Esophagus squamous epithelium (tissue), 5 donors: ENCODE data around the gene WWOX. TPM values are rescaled to one million over a fixed set of nuclear protein-coding genes. Genes with fewer than 3 reads are reported as not detected.

Experiments
- DNase-seq: peaks from one replicate; lab custom pipeline; 2025; lab: John Stamatoyannopoulos, UW
- H3K27ac ChIP-seq, 4 donors: fragments of 200-600 bp; sonication (generic); one replicate each; pipeline ENCODE4 v1.5.1; 2016 to 2019; ENCODE audit warnings: mild to moderate bottlenecking in 1 of 4
- H3K27me3 ChIP-seq, 4 donors: fragments of 200-600 bp; sonication (generic); 1 replicate in 3 of 4; 2 replicates in 1 of 4; pipeline versions ENCODE4 v1.5.1 to v1.6.0; 2017 to 2021; ENCODE audit warnings: antibody characterized with exemption in 1 of 4
- H3K36me3 ChIP-seq, 3 donors: fragments of 200-600 bp; sonication (generic); one replicate each; pipeline ENCODE4 v1.5.1; 2016 to 2019
- H3K4me1 ChIP-seq, 3 donors: fragments of 200-600 bp; sonication (generic); one replicate each; pipeline ENCODE4 v1.5.1; 2017 to 2019
- H3K4me3 ChIP-seq, 4 donors: fragments of 200-600 bp; sonication (generic); 1 replicate in 3 of 4; 2 replicates in 1 of 4; pipeline ENCODE4 v1.5.1; 2016 to 2019; ENCODE audit warnings: mild to moderate bottlenecking in 2 of 4, moderate library complexity in 1 of 4
- H3K9me3 ChIP-seq, 3 donors: fragments of 200-600 bp; sonication (generic); one replicate each; pipeline ENCODE4 v1.5.1; 2016 to 2019
- POLR2A ChIP-seq, 4 donors: fragments of 450-650 bp; IDR thresholded peaks; one replicate each; pipeline ENCODE4 v1.6.1; 2017; ENCODE audit warnings: antibody characterized with exemption in 4 of 4, mild to moderate bottlenecking in 4 of 4, moderate library complexity in 3 of 4
- WGBS, 2 donors: methylation state at CpG; one replicate each; pipeline ENCODE4 v1.1.5; 2018; 5-methylcytosine and 5-hydroxymethylcytosine counted together
- intact Hi-C: fragments of 100-400 bp; cut with DNase I; formaldehyde crosslinking; loops from one replicate; pipeline ENCODE4 v1.15.0; 2022
- total RNA-seq, 4 donors: library from RNA; depleted of rRNA; stranded (reverse); fragments of >200 nt; gene quantifications; one replicate each; pipeline ENCODE4 v1.1.0, GENCODE V29; 2016
- TF ChIP-seq, protein P1 (sequence below), 6 experiments: fragments of 450-650 bp in 4 of 6; fragments of 200-600 bp in 2 of 6; sonication (generic) in 2 of 6; IDR thresholded peaks; one replicate each; pipeline ENCODE4 v1.5.1; 2016 to 2019; ENCODE audit warnings: antibody characterized with exemption in 6 of 6, mild to moderate bottlenecking in 4 of 6, moderate library complexity in 4 of 6
- donor health status: DM: yes; HTN: yes; CAD: no.

WWOX gene
- total RNA-seq, 4 donors from 2014 or later, result 20.9 to 31.1 (median 27.5) TPM

DNA sequence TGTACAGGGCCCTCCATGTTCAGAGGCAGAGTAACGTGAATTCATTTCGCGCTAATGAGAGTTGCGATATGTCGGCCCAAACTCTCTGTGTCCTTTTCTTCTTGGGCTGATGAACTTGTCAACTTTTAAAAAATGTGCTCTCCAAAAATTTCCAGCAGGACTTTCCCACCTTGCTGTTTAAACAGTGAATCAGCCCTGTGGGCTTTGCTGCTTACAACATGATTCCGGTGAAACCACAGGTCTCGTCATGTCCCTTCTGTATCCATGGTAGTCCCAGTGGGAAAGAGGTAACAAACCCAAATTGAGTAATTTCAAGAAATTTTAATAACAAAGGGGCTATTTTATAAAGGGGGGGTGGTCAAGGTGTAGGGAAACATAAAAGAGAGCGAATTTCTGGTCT lies 888.2 kb downstream of the WWOX start:
- 26 to 49% methylated on average over 8 of the region's 8 CpGs for WGBS, 2 donors

DNA sequence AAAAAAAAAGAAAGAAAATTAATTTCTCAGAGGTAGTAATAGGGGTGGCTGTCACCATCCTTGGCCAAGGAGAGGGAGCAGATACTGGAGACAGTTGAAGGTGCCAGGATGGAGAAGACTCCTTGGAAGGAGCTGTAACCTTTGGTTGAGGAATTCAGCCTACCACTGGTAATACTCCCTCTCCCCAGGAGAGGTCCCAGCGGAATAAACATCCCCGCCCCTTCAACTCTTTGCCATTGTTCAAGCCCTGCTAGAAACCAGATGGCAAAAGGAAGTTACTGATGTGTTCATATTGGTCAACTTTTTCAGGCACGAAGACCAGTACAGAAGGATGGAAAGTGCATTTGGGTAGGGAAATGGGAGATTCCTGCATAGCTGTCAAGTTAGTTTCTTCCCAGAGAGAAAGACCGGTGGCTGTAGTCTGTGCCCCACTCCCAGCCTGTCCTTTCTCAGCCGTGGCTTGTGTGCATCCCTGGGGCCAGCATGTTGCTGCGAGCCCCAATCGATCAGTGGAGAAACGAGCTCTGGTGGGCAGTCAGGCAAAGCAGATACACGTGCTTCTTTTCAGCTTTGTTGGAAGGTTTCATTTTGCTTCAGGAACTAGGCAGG lies 889.0 kb downstream of the WWOX start:
- DNase-seq, result no peak
- H3K36me3 ChIP-seq, result no peaks in the 10 kb centered on the region
- TF ChIP-seq, protein P1, sequence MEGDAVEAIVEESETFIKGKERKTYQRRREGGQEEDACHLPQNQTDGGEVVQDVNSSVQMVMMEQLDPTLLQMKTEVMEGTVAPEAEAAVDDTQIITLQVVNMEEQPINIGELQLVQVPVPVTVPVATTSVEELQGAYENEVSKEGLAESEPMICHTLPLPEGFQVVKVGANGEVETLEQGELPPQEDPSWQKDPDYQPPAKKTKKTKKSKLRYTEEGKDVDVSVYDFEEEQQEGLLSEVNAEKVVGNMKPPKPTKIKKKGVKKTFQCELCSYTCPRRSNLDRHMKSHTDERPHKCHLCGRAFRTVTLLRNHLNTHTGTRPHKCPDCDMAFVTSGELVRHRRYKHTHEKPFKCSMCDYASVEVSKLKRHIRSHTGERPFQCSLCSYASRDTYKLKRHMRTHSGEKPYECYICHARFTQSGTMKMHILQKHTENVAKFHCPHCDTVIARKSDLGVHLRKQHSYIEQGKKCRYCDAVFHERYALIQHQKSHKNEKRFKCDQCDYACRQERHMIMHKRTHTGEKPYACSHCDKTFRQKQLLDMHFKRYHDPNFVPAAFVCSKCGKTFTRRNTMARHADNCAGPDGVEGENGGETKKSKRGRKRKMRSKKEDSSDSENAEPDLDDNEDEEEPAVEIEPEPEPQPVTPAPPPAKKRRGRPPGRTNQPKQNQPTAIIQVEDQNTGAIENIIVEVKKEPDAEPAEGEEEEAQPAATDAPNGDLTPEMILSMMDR (IDR thresholded peaks at IDR 0.05), result peak in 1 of 6 experiments; percentile 44
- no peak for TF ChIP-seq POLR2A (IDR thresholded peaks at IDR 0.05)
- intact Hi-C loops, result no loop called here
- no peaks in the 10 kb centered on the region for H3K27me3 ChIP-seq
- H3K9me3 ChIP-seq, result no peaks in the 10 kb centered on the region
- H3K27ac ChIP-seq, result peak overlapping the region in 2 of 4 donors; percentile 21 to 33
- no peak overlapping the region for H3K4me3 ChIP-seq
- peaks cover 0 to 51% (median 24%) of the 10 kb centered on the region in 3 donors for H3K4me1 ChIP-seq
- WGBS, 2 donors, result 47 to 63% methylated on average over 8 to 9 of the region's 9 CpGs

More for the DNA sequence above, 888.2 kb downstream of the WWOX start:
- no peak for TF ChIP-seq POLR2A (IDR thresholded peaks at IDR 0.05)
- TF ChIP-seq, protein P1 (IDR thresholded peaks at IDR 0.05), result no peak
- DNase-seq, result no peak
- H3K27me3 ChIP-seq, result no peaks in the 10 kb centered on the region
- H3K4me3 ChIP-seq, result no peak overlapping the region
- peak overlapping the region in 2 of 4 donors; percentile 9 to 13 for H3K27ac ChIP-seq
- intact Hi-C loops, result no loop called here
- H3K9me3 ChIP-seq, result no peaks in the 10 kb centered on the region
- H3K36me3 ChIP-seq, result no peaks in the 10 kb centered on the region
- peaks cover 0 to 51% (median 24%) of the 10 kb centered on the region in 3 donors for H3K4me1 ChIP-seq

DNA sequence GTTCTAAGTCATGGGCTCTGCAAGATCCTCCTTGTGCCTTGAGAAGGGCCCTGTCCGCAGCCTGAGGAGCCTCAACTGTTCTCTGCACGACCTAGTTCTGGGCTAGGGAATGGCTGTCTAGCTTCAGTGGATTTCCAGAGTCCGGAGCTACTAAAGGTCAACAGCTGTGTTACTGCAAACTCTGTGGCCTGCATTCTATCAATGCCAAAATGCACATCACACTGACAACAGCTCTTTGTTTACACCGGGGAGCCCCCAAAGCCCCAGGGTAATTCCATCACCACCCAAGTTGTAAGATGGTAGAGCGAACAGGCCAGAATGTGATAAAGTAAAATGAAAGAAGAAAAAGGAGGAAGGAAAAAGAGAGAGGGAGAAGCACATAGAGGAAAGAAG lies 890.9 kb downstream of the WWOX start:
- TF ChIP-seq, protein P1 (IDR thresholded peaks at IDR 0.05), result no peak
- TF ChIP-seq POLR2A (IDR thresholded peaks at IDR 0.05), result no peak
- Histone ChIP-seq H3K9me3 (no peaks in the 10 kb centered on the region), H3K27ac (no peak overlapping the region), H3K4me1 (peaks cover 0 to 42% (median 16%) of the 10 kb centered on the region in 3 donors), H3K4me3 (no peak overlapping the region), H3K27me3 (no peaks in the 10 kb centered on the region), H3K36me3 (no peaks in the 10 kb centered on the region)
- intact Hi-C loops, result no loop called here
- 53 to 88% methylated on average over 4 to 5 of the region's 5 CpGs for WGBS, 2 donors
- DNase-seq, result no peak

DNA sequence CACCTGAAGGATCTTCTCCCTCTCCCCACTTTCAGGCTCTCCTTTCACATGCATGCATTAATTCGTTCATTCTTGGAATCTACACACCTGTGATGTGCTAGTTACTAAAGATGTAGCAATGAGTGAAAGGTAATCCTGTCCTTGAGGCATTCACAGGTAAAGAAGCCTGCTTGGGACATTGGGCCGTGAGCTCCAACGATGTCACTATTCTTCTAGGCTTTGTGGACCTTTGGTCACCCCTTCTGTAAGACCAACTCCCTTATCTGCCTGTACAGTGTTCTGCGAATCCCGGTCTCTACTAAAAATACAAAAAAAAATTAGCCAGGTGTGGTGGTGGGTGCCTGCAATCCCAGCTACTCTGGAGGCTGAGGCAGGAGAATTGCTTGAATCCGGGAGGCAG lies 892.5 kb downstream of the WWOX start:
- Histone ChIP-seq H3K27me3 (no peaks in the 10 kb centered on the region), H3K4me3 (no peak overlapping the region), H3K4me1 (peaks cover 0 to 29% (median 10%) of the 10 kb centered on the region in 3 donors), H3K27ac (no peak overlapping the region), H3K9me3 (no peaks in the 10 kb centered on the region), H3K36me3 (no peaks in the 10 kb centered on the region)
- TF ChIP-seq POLR2A (IDR thresholded peaks at IDR 0.05), result no peak
- TF ChIP-seq, protein P1 (IDR thresholded peaks at IDR 0.05), result no peak
- 75 to 78% methylated on average over 6 of the region's 6 CpGs for WGBS, 2 donors
- intact Hi-C loops, result no loop called here
- DNase-seq, result no peak

DNA sequence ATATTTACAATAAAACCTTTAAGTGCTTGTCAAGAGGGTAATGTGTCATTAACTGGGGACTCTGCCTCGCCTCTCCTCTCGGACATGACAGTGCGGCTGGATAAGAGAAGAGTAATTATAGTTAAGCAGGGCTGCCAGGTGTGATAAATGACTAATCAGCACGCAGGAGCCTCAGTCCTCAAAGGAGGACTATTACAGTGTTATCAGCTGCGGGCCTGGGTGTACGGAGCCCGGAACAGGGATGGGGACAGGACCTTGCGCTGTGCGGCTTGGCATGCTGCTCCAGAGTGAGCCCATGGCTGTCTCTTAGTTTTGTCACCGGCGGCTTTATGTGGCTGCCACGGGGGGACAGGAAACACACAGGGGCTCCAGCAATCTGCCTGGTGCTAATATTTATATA lies 893.9 kb downstream of the WWOX start:
- TF ChIP-seq POLR2A (IDR thresholded peaks at IDR 0.05), result no peak
- TF ChIP-seq, protein P1 (IDR thresholded peaks at IDR 0.05), result no peak
- peaks cover 0 to 16% (median 5%) of the 10 kb centered on the region in 3 donors for H3K4me1 ChIP-seq
- intact Hi-C loops, result no loop called here
- H3K27ac ChIP-seq, result no peak overlapping the region
- 41 to 62% methylated on average over 10 to 12 of the region's 12 CpGs for WGBS, 2 donors
- no peaks in the 10 kb centered on the region for H3K9me3 ChIP-seq
- no peaks in the 10 kb centered on the region for H3K27me3 ChIP-seq
- H3K36me3 ChIP-seq, result no peaks in the 10 kb centered on the region
- H3K4me3 ChIP-seq, result no peak overlapping the region
- no peak for DNase-seq
